HepG2 (cell line): ENCODE results near the gene TADA2A. TPM values are rescaled to one million over a fixed set of nuclear protein-coding genes. Genes with fewer than 3 reads are reported as not detected.

Experiments
- ATF4 ChIP-seq, 2 experiments: fragments of 450-650 bp in 1 of 2; sonication (generic) in 1 of 2; formaldehyde crosslinking; IDR thresholded peaks; 2 replicates each; pipeline versions ENCODE4 v1.5.0 to v1.8.0; 2020 to 2022; ENCODE audit warnings: mild to moderate bottlenecking in 1 of 2, missing genetic modification reagents in 1 of 2
- CC2D1A ChIP-seq: sonication (generic); formaldehyde crosslinking; IDR thresholded peaks from 2 replicates; pipeline ENCODE4 v1.8.1; 2023; ENCODE audit warnings: mild to moderate bottlenecking, missing genetic modification reagents
- CEBPB ChIP-seq: IDR thresholded peaks from 2 replicates; pipeline ENCODE4 v1.6.1; 2011; ENCODE audit warnings: low read depth, low read length, improper control_type of control experiment, borderline replicate concordance
- ERF ChIP-seq: IDR thresholded peaks from 2 replicates; pipeline ENCODE4 v1.6.1; 2018; ENCODE audit warnings: missing biosample characterization, missing genetic modification reagents
- FOXP1 ChIP-seq, 2 experiments: fragments of 450-650 bp in 1 of 2; IDR thresholded peaks; 2 replicates each; pipeline ENCODE4 v1.6.1; 2017 to 2018; ENCODE audit warnings: antibody characterized with exemption in 1 of 2
- HHEX ChIP-seq: IDR thresholded peaks from 2 replicates; pipeline ENCODE4 v1.6.1; 2016; ENCODE audit warnings: control low read depth
- IKZF1 ChIP-seq: fragments of 450-650 bp; IDR thresholded peaks from 2 replicates; pipeline ENCODE4 v1.7.1; 2016
- KMT2A ChIP-seq: sonication (generic); formaldehyde crosslinking; IDR thresholded peaks from 2 replicates; pipeline ENCODE4 v1.4.0; 2020; ENCODE audit warnings: missing genetic modification reagents
- SCMH1 ChIP-seq: sonication (generic); formaldehyde crosslinking; IDR thresholded peaks from 2 replicates; pipeline ENCODE4 v1.9.0; 2021; ENCODE audit warnings: missing genetic modification reagents, mild to moderate bottlenecking, borderline replicate concordance
- ZBTB7B ChIP-seq: sonication (generic); formaldehyde crosslinking; IDR thresholded peaks from 2 replicates; pipeline ENCODE4 v1.4.0; 2020; ENCODE audit warnings: missing genetic modification reagents
- ZMYM4 ChIP-seq: sonication (generic); formaldehyde crosslinking; IDR thresholded peaks from 2 replicates; pipeline ENCODE4 v1.8.1; 2023; ENCODE audit warnings: mild to moderate bottlenecking, missing genetic modification reagents
- ZNF331 ChIP-seq: sonication (generic); formaldehyde crosslinking; IDR thresholded peaks from 2 replicates; pipeline ENCODE4 v1.4.0; 2020; ENCODE audit warnings: missing genetic modification reagents
- ZNF335 ChIP-seq: sonication (generic); formaldehyde crosslinking; IDR thresholded peaks from 2 replicates; pipeline ENCODE4 v1.4.0; 2020; ENCODE audit warnings: missing genetic modification reagents
- ZNF337 ChIP-seq: sonication (generic); formaldehyde crosslinking; IDR thresholded peaks from 2 replicates; pipeline ENCODE4 v1.5.1; 2020; ENCODE audit warnings: missing genetic modification reagents, low read depth, mild to moderate bottlenecking, borderline replicate concordance
- ZNF350 ChIP-seq: sonication (generic); formaldehyde crosslinking; IDR thresholded peaks from 2 replicates; pipeline ENCODE4 v1.4.0; 2020; ENCODE audit warnings: mild to moderate bottlenecking, low read depth, missing genetic modification reagents, borderline replicate concordance
- ZNF407 ChIP-seq: sonication (generic); formaldehyde crosslinking; IDR thresholded peaks from one replicate; pipeline ENCODE4 v1.5.1; 2020; ENCODE audit warnings: mild to moderate bottlenecking, missing genetic modification reagents; ENCODE audit errors: not compliant biosample characterization
- ZNF7 ChIP-seq: IDR thresholded peaks from 2 replicates; pipeline ENCODE4 v1.6.1; 2016; ENCODE audit warnings: missing biosample characterization, missing genetic modification reagents
- polyA plus RNA-seq, 8 experiments: library from polyadenylated mRNA; depleted of rRNA in 3 of 8; stranded (reverse) in 7 of 8; unstranded in 1 of 8; fragments of >200 nt; fragmentation: Illumina TruSeq in 4 of 8; extraction: Trizol in 4 of 8; gene quantifications; 2 replicates each; pipeline versions ENCODE4 v1.2.1 to v1.2.3, GENCODE V29; 2011 to 2016; ENCODE audit warnings: low read depth in 4 of 8, missing spikeins in 1 of 8, mixed read lengths in 1 of 8; ENCODE audit not compliant: insufficient read depth in 1 of 8
- total RNA-seq, 5 experiments: library from RNA; depleted of rRNA; stranded (reverse); fragments of >200 nt; fragmentation: Illumina TruSeq; extraction: Trizol; gene quantifications; 2 replicates each; pipeline ENCODE4 v1.2.3, GENCODE V29; 2016; ENCODE audit warnings: low read depth in 1 of 5
- TF ChIP-seq, protein P1 (sequence below): sonication (generic); formaldehyde crosslinking; IDR thresholded peaks from 2 replicates; pipeline ENCODE4 v1.8.1; 2023; ENCODE audit warnings: missing genetic modification reagents, mild to moderate bottlenecking, borderline replicate concordance
- TF ChIP-seq, protein P2 (sequence below): sonication (generic); formaldehyde crosslinking; IDR thresholded peaks from 2 replicates; pipeline ENCODE4 v1.4.0; 2020; ENCODE audit warnings: missing genetic modification reagents

TADA2A gene
- total and polyA plus RNA-seq, 2 of the 13 experiments (the other 11 are each of a cell fraction or from before 2014, with no cell fraction given): 8.0 to 14.0 TPM

DNA sequence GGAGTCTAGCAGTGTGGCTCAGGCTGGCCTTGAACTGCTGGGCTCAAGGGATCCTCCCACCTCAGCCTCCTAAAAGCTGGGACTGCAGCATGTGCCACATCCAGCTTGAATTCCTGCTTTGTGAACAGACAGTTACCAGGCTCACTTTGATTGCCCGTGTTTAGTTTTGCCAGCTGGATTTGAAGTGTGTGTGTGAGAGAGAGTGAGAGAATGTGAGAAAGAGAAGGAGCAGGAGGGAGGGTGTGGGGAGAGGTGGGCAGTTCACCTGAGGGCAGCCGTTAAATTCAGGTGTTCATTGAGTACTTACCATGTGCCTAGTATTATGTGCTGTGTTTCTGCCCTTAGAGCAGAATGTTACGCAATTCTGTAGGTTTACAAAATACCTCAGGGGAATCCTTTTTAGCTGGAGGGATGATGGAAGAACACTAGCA lies 87.7 kb downstream of the TADA2A start (continued):
- no peak for TF ChIP-seq ZNF407
- TF ChIP-seq ZNF7 (CRISPR knock-in tag): no peak
- TF ChIP-seq KMT2A: 0 out of 2 replicates have a peak, but pooled peaks have one; percentile 19
- TF ChIP-seq ZNF337: no peak
- no peak for TF ChIP-seq FOXP1 (IDR thresholded peaks at IDR 0.05)
- TF ChIP-seq FOXP1 (CRISPR knock-in tag; IDR thresholded peaks at IDR 0.05): 0 out of 2 replicates have a peak, but pooled peaks have one; percentile 21
- TF ChIP-seq ZBTB7B (CRISPR knock-in tag): no peak
- TF ChIP-seq, protein P1, sequence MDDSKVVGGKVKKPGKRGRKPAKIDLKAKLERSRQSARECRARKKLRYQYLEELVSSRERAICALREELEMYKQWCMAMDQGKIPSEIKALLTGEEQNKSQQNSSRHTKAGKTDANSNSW (CRISPR knock-in tag): no peak
- peak; percentile 42; the same call in 1 of the 2 replicates for TF ChIP-seq ZMYM4 (CRISPR knock-in tag)
- TF ChIP-seq ATF4 (CRISPR knock-in tag; IDR thresholded peaks at IDR 0.05): no peak
- no peak for TF ChIP-seq ZNF350
- no peak for TF ChIP-seq CC2D1A (CRISPR knock-in tag)
- TF ChIP-seq, protein P2, sequence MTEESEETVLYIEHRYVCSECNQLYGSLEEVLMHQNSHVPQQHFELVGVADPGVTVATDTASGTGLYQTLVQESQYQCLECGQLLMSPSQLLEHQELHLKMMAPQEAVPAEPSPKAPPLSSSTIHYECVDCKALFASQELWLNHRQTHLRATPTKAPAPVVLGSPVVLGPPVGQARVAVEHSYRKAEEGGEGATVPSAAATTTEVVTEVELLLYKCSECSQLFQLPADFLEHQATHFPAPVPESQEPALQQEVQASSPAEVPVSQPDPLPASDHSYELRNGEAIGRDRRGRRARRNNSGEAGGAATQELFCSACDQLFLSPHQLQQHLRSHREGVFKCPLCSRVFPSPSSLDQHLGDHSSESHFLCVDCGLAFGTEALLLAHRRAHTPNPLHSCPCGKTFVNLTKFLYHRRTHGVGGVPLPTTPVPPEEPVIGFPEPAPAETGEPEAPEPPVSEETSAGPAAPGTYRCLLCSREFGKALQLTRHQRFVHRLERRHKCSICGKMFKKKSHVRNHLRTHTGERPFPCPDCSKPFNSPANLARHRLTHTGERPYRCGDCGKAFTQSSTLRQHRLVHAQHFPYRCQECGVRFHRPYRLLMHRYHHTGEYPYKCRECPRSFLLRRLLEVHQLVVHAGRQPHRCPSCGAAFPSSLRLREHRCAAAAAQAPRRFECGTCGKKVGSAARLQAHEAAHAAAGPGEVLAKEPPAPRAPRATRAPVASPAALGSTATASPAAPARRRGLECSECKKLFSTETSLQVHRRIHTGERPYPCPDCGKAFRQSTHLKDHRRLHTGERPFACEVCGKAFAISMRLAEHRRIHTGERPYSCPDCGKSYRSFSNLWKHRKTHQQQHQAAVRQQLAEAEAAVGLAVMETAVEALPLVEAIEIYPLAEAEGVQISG (CRISPR knock-in tag): no peak
- TF ChIP-seq CEBPB: peak; percentile 97
- TF ChIP-seq HHEX: no peak
- no peak for TF ChIP-seq ZNF331 (CRISPR knock-in tag)
- no peak for TF ChIP-seq ZNF335 (CRISPR knock-in tag)
- TF ChIP-seq SCMH1: no peak
- TF ChIP-seq IKZF1: no peak
- 0 out of 2 replicates have a peak, but pooled peaks have one; percentile 27 for TF ChIP-seq ERF (CRISPR knock-in tag)
